ENCODE data around the gene CCNT1.
"Not testable (repeated sequence)": the region's sequence is repeated elsewhere in the genome, so short reads cannot be mapped to it uniquely, and the experiment has no call there.

The CCNT1 gene

DNA sequence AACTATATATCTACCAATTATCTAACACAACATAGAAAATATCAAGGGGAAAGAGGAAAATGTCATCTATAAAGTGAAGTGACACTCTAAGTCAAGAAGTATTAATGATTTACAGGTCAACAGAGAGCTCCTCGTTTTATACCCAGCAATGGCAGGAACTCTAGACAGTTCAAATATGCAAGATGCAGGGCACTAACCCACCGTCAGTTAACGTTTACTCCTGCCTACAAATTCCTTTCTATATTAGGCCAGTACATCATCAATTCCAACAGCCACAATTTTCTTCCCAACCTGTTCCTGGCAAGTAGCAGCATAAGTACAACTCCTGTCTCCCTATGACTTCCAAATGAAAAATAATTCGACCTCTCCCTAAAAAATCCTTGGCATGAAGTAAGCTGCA, 25.5 kb downstream of the CCNT1 start:
- FAIRE-seq: no peak

DNA sequence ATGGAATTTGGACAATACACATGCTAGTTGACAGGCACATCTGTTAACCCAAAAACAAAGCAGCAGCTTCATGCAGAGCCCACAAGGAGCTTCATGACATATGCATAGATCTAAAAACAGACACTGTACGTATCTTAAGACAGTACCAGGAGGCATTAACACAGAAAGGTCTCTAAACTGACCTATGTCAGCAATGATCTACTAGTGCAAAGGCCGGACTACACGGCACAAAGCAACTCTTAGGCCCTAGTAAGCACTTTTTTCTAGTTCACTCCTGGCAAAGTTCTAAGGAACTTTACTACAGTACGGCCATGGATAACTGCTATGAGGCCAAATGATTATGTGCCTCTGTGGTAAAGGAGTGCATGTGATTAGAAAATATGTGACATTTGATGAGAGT, 26.1 kb downstream of the CCNT1 start:
- no peak for FAIRE-seq

DNA sequence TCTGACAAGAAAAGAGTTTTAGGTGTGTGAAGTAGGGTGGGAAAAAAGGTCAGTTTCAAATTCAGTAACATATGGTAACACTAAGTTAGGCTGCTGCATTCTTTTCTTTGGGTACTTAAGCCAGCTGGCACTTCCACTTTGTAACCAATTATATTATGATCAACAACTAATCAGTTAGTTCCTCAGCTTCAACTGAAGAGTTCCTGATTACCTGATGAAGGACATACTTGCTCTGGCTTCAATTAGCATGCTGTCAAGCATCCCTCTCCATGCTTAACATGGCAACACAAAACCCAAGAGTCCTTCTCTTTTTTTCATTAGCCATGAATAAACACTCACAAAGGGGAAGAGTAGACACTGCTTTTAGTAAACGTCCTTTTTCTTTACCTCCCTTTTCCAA, 27.7 kb downstream of the CCNT1 start:
- FAIRE-seq: no peak

DNA sequence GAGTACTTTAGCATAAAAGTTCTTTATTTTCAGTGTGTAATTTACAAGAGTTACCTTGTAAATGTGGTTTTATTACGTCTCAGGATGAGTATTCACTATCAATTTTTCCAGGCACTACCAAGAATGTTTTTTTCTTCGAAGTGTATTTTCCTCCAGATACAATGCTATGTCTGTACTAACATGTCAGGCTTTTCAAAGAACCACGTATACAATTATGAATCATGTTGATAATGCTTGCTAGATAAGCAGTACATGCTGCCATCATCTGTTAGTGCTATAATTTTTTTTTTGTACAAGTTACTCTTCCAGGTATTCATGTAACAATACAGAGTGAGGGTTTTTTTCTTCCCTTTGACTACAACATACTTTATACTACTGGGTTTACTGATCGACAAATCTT, 28.9 kb downstream of the CCNT1 start:
- no peak for FAIRE-seq

DNA sequence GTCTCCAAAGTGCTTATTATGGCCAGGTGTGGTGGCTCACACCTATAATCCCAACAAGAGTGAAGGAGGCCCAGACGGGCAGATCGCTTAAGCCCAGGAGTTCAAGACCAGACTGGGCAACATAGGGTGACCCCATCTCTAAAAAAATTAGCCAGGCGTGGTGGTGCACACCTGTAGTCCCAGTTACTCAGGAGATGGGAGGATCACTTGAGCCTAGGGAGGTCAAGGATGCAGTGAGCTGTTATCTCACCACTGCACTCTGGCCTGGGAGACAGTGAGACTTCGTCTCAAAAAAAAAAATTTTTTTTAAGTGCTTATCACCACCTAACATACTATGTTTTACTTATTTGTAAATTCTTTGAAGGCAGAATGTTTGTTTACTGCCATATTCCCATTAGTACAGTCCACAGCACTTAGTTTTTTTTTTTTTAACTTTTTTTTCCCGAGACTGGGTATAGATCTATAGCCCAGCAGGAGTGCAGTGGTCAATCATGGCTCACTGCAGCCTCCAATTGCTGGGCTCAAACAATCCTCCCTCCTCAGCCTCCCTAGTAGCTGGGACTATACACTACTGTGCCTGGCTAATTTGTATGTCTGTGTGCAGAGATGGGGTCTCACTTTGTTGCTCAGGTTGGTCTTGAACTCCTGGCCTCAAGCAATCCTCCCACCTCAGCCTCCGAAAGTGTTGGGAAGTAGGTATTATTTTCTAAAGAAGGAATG, 29.7 kb downstream of the CCNT1 start:
- no peak for FAIRE-seq

DNA sequence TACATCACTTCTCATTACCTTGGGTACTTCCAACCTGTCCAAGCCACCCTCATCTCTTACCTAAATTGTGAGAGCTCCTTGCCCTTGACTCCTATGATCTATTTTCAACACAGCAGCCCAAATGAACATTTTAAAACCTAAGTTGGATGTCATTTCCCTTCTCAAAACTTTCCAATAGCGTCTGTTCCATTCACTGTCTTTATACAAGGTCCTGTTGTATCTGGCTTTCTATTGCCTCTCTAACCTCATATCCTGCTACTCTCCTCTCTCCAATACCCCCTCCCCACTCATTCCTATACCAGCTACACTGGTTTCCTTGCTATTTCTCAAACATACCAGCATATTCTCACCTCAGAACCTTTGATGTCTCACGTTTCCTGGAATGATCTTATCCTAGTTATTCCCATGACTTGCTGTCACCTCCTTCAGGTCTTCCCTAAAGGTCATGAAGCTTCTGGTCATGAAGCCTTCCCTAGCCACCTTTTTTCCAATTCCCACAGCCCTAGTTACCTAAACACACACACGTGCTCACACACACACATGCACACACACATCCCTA, 30.4 kb downstream of the CCNT1 start:
- FAIRE-seq: no peak

DNA sequence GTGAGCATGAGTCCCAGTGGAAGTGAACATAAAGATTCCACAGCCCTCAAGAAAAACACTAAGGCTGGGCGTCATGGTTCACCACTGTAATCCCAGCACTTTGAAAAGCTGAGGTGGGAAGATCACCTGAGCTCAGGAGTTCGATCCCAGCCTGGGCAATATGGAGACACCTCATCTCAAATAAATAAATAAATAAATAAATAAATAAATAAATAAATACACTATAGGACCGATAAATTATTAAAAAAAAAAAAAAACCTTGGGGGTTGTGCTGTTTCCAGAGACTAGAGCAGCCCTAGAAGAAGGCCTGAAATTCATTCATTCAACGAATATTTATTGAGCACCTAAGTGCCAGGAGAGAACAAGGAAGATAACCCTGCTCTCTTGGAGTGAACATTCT, 33.0 kb downstream of the CCNT1 start:
- no peak for FAIRE-seq

DNA sequence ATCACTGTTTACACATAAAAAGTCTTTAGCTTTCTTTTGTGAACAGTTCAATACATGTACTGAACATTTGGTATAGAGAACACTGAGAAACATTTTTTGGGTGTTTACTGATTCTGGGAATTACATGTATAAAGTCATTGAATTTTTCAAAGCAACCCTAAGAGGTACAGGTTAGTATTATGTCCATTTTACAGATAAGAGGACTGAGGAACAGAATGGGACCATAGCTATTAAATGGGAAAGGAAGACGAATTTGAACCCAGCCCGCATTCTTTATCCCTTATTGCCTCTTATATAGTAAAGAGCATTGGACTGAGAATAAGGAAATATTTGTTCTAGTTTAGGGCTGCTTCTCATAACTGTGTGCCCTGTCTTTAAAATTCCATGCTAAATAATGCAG, 33.6 kb downstream of the CCNT1 start:
- FAIRE-seq: no peak

DNA sequence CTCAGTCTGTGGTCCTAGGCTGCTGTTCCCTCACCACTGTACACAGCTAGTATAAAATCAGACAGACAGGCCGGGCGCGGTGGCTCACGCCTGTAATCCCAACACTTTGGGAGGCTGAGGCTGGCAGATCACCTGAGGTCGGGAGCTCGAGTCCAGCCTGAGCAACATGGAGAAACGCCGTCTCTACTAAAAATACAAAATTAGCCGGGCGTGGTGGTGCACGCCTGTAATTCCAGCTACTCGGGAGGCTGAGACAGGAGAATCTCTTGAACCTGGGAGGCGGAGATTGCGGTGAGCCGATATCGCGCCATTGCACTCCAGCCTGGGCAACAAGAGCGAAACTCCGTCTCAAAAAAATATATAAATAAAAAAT, 34.0 kb downstream of the CCNT1 start:
- FAIRE-seq: not testable (repeated sequence)

DNA sequence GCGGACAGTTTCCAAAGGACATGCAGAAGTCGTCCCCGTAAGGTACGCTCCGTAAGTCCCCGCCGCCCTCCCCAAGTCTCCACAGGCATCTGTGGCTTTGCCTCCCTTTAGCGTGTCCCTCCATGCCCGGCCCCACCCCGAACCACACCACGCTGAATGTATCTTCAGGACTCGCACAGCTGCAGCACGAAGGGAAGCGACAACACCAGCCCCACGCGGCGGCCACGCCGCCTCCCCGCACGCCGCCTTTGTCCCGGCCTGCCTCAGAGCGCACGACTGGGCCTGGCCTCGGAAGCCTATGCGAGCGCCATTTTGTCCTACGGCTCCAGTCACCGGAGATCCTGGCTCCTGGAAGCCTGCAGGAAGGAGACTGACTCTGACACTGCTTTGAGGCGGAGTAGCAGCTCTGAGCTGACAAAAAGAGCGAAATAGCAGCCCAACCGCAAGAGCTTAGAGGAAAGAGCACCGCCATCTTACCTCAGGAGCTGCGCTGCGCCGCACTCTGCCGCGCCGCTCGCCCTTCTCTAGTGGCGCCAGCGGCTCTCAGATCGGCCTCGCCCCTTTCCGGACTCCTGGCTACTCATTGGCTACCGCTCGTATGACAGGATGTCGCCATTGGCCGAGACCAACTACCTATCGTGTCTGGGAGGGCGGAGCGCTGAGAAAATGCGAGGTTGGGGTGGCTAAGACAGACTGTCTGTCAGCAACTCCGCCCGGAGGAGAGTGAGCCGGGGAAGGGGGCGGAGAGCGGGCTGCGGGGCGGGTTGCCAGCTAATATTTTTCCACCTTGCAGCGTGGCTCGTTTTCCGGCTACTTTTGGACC, 34.6 kb downstream of the CCNT1 start, which contains the start of gene KANSL2:
TSS of gene KANSL2 (minus strand) at position 529 of the 823 bp plus-strand sequence. CDS start 606 bp downstream, outside the sequence.
- peak; percentile 92 for FAIRE-seq

DNA sequence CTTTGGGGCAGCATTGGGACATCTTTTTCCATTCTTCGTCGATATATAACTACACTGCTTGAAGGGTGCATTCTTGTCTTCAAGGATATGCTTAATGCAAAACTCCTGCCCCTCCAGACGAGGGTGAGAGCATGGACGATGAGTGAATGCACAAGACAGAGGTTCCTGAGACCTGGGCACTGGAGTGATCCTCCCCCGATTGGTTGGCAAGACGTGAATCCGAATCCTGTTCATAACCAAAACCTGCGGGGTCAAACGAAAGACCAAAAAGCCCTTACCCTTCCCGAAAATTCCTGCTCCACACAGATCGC, 35.2 kb downstream of the CCNT1 start:
- no peak for FAIRE-seq

DNA sequence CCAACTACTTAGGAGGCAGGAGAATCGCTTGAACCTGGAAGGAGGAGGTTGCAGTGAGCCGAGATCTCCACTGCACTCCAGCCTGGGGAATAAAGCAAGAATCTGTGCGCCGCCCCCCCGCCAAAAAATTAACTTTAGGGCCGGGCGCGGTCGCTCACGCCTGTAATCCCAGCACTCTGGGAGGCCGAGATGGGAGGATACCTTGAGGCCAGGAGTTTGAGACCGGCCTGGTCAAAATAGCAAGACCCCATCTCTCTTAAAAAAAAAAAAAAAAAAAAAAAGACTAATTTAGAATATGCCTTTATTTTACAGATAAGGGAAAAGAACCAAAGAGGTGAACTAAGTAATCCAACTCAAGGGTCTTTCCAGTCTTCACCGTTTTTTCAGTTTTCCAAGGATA, 35.6 kb downstream of the CCNT1 start:
- FAIRE-seq: no peak

DNA sequence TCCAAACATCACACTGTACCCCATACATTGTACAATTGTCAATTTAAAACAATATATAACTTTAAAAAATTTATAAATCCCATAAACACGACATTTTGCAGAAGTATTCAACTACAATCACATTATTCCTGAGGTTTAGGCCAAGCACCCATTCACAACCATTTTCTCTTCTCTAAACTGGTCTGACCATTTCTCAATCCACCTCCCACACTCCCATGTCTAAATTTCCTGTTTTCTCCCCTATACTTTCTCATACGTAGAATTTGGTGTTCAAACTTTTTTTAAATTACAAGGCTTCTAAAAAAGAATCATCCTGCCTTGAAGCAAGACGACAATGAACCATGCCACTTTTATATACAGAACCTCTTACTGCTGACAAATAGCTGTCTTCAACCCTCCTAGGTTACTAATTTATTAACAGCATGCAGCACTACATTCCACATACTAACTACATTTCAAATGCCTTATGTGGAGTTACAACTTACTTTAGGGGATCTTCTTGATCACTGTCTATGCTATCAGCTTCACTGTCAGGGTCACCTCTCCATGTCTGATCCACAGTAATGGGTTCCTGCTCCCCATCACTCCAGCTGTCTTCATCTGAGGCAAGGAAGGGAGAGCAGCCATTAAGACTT, 37.8 kb downstream of the CCNT1 start:
- FAIRE-seq: no peak

DNA sequence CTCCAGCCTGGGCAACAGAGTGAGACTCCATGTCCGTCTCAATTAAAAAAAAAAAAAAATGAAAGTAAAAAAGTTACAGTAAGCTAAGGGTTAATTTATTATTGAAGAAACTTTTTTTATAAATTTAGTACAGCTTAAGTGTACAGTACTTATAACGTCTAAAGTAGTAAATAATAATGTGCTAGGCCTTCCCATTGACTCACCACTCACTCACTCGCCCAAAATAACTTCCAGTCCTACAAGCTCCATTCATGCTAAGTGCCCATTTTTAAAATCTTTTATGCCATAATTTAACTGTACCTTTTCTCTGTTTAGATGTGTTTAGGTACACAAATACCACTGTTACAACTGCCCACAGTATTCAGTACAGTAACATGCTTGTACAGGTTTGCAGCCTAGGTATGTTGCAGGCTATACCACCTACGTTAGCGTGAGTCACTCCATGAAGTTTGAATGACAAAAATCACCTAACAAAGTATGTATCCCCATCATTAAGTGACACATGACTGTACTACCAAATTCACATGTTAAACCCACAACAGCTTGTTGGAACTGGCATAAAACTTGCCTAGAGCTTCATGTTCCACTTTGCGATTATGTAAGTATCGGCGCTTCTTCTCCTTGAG, 45.2 kb downstream of the CCNT1 start:
- FAIRE-seq: no peak

DNA sequence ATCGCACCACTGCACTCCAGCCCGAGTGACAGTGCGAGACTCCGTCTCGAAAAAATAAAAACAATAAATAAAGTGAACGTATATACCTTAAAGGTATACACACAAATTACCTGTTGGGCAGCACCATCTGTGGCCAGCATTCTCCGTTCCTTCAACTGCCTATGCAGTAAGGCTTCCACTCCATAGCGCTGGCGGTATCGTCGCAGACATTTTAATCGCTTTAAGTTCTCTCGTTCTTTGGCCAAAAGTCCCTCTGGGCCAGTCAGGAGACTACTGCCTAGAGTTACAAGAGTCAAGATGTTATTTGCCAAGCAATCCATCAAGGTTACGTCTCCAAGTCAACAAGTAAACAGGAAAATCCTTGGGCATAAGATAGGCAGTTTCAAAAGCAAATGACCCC, 47.5 kb downstream of the CCNT1 start:
- FAIRE-seq: no peak

DNA sequence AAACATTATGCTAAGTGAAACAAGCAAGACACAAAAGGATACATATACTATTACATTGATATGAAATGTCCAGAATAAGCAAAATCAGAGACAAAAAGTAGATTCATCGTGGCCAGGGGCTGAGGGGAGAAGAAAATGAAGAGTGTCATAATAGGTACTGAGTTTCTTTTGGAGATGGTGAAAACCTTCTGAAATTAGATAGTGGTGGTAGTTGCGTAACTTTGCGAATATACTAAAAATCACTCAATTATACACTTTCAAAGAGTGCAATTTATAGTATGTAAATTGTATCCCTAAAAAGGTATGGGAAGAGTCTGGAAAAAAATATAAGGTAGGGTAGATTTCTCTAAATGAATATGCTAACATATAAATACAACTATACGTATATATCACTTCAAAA, 56.6 kb downstream of the CCNT1 start:
- no peak for FAIRE-seq

DNA sequence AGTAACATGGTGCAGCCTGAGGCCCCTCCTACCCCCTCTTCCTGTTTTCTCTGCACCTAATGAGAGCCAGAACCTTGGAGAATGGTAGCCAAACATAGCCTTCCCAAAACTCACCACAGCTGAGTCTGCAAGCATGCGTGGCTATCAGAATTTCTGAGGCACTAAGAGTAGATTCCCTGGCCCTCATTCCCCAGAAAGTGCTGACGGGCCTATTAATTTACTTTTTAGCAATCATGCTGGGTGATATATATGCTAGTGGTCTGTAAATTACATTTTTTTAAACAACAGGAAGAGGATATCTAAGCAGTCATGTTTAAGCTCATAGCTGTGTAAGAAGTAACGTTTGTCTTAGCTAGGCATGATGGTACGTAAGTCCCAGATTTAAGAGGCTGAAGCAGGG, 64.8 kb downstream of the CCNT1 start:
- no peak for FAIRE-seq

DNA sequence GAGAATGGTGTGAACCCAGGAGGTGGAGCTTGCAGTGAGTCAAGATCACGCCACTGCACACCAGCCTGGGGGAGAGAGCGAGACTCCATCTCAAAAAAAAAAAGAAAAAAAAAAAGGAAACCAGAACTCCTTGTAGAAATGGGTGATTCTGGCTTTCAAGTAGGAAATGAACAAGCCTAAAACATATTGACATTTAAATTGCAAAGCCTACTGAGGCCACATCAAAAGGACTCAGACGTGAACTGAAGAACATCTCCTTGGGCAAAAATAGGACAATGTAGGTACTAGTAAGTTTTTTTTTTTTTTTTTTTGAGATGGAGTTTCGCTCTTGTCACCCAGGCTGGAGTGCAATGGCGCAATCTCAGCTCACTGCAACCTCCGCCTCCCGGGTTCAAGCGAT, 71.2 kb downstream of the CCNT1 start:
- FAIRE-seq: not testable (repeated sequence)

DNA sequence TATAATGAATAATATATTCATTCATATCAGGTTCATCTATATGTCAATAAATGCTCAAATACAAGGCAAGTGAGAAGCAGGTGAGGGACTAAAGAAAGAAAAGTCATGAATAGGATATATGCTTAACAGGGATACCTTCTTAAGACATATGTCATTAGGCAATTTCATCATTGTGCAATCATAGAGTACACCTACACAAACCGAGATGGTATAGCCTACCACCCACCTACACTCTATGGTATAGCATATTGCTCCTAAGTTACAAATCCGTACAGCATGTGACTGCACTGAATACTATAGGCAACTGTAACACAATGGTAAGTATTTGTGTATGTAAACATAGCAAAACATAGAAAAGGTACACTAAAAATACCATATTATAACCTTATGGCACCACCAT, 73.5 kb downstream of the CCNT1 start:
- FAIRE-seq: no peak

DNA sequence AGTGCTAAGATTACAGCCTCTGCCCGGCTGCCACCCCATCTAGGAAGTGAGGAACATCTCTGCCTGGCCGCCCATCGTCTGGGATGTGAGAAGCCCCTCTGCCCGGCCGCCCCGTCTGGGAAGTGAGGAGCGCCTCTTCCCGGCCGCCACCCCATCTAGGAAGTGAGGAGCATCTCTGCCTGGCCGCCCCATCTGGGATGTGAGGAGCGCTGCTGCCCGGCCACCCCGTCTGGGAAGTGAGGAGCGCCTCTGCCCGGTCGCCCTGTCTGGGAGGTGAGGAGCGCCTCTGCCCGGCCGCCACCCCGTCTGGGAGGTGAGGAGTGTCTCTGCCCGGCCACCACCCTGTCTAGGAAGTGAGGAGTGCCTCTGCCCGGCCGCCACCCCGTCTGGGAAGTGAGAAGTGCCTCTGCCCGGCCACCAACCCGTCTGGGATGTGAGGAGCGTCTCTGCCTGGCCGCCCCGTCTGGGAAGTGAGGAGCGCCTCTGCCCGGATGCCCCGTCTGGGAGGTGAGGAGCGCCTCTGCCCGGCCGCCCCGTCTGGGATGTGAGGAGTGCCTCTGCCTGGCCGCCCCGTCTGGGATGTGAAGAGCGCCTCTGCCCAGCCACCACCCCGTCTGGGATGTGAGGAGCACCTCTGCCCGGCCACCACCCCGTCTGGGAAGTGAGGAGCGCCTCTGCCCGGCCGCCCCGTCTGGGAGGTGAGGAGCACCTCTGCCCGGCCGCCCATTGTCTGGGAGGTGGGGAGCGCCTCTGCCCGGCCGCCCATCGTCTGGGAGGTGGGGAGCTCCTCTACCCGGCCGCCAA, 74.6 kb downstream of the CCNT1 start:
- FAIRE-seq: not testable (repeated sequence)

DNA sequence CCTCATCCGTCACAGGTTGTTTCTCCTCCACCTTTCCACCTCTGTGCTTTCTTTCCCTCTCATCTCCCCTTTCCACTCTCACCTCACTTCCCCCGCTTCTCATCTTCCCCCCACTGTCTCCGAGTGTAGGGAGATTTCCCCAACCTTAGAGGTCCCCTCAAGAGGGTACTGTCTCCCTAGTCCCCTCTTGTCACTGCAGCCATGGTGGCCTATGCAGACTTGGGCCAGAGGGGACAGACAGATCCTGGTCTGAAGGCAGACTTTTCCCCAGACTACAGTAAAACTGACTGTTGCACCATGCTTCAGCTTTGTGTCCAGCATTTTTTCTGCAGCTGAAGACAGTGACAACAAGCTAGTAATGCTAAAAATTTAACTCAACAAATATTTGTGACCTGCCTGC, 75.7 kb downstream of the CCNT1 start:
- FAIRE-seq: no peak

DNA sequence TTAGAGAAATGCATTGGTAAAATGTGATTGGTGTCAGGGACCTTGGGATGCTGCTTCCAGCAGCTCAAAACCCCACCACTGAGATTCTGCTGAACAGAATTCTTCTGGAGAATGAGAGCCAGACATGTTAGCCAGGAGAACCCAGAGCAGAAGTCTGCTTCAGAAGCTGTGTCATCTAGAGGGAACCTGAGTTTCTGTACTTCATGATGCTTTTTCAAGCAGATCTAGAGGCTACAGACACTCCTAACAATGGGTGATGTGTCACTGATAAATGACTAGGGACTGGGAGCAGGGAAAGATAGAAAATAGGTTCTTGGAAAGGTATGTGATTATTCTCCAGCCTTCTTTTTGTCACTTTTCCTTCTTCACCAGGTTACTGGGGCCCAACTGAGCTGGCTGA, 76.1 kb downstream of the CCNT1 start:
- no peak for FAIRE-seq
